Fibroblast of lung (primary cell): Measurements from ENCODE around the gene NOL4L.
A peak's percentile ranks its signal among the peaks of the same experiment; 100 is the strongest.

Experiments used
- CTCF ChIP-seq, 2 donors: IDR thresholded peaks in 1 of 2; conservative IDR thresholded peaks in 1 of 2; 1 replicate in 1 of 2; 2 replicates in 1 of 2; pipeline ENCODE4 v1.5.1; 2011 to 2012; ENCODE audit warnings: low read length in 2 of 2, control low read depth in 1 of 2, inconsistent platforms in 1 of 2, low read depth in 1 of 2, mild to moderate bottlenecking in 1 of 2
- EZH2 ChIP-seq: IDR thresholded peaks from 2 replicates; pipeline ENCODE4 v1.5.1; 2012; ENCODE audit warnings: low read length, control low read depth, mild to moderate bottlenecking; ENCODE audit errors: missing control alignments

- TF ChIP-seq CTCF (conservative IDR thresholded peaks at IDR 0.05 in 1 of 2, IDR thresholded peaks at IDR 0.05 in 1 of 2; ENCODE audit: low read depth in 1 of 2, low read length in 2 of 2): peak in 1 of 2 donors; percentile 46
- no peak for TF ChIP-seq EZH2
Observed at GRCh38 chr20:32509639-32510066, 75.5 kb downstream of the NOL4L start.
